Pancreas (tissue), 10 donors: Measurements from ENCODE around the gene MRPS35. TPM values are rescaled to one million over a fixed set of nuclear protein-coding genes. Genes with fewer than 3 reads are reported as not detected.

Experiments used
- ATAC-seq, 4 donors: fragments of 200-7000 bp; cut with Tn5 transposase; one replicate each; pipeline versions ENCODE4 v1.8.0 to v1.9.1; 2020; ENCODE audit warnings: mild to moderate bottlenecking in 4 of 4, moderate library complexity in 4 of 4
- DNase-seq, 6 donors: peaks; one replicate each; pipeline ENCODE4 v3.0.0-alpha.2; 2020
- FAIRE-seq: peaks from 2 replicates; lab custom pipeline; 2012; peaks lifted over from hg19 to GRCh38; lab: Jason Lieb, UNC
- H3K27ac ChIP-seq, 4 donors: fragments of 200-600 bp; sonication (generic); 1 replicate in 3 of 4; 2 replicates in 1 of 4; pipeline versions ENCODE4 v1.5.0 to v1.8.0; 2020
- H3K27me3 ChIP-seq, 4 donors: fragments of 200-600 bp; one replicate each; pipeline ENCODE4 v1.8.0; 2021
- H3K36me3 ChIP-seq, 3 donors: fragments of 200-600 bp; sonication (generic) in 1 of 3; one replicate each; pipeline versions ENCODE4 v1.5.0 to v1.8.0; 2020 to 2021
- H3K4me1 ChIP-seq, 3 donors: fragments of 200-600 bp; one replicate each; pipeline ENCODE4 v1.8.0; 2021
- H3K4me3 ChIP-seq, 4 donors: fragments of 200-600 bp; sonication (generic) in 2 of 4; one replicate each; pipeline versions ENCODE4 v1.5.0 to v1.8.0; 2020 to 2021
- H3K9me3 ChIP-seq, 4 donors: fragments of 200-600 bp; one replicate each; pipeline ENCODE4 v1.8.0; 2021
- CTCF ChIP-seq, 4 donors: fragments of 200-600 bp; sonication (generic) in 3 of 4; IDR thresholded peaks; one replicate each; pipeline versions ENCODE4 v1.5.0 to v1.8.0; 2021; ENCODE audit warnings: antibody characterized with exemption in 4 of 4
- WGBS, 2 donors: extraction: QIAGEN DNeasy Blood & Tissue Kit; methylation state at CpG; one replicate each; pipeline ENCODE4 v1.1.7; 2013; 5-methylcytosine and 5-hydroxymethylcytosine counted together
- intact Hi-C, 3 donors: fragments of 100-400 bp; cut with DNase I; formaldehyde crosslinking; loops; one replicate each; pipeline versions ENCODE4 v1.11.1 to v1.14.2; 2022
- polyA plus RNA-seq, 2 donors: library from polyadenylated mRNA; stranded (reverse); fragments of 200-250 nt; gene quantifications; one replicate each; pipeline ENCODE4 v1.2.3, GENCODE V29; 2013
- total RNA-seq, 6 donors: library from RNA; stranded (reverse); fragmentation: NEBNext Ultra II Directional in 4 of 6; extraction: Animal tissue kit (Norgen Biotek cat#: 25700) in 4 of 6; gene quantifications; one replicate each; pipeline versions ENCODE4 v1.2.1 to v1.2.4, GENCODE V29; 2021 to 2023
- donor health status: healthy with polysubstance abuse.
- donor health status: DM: no; HTN: no; CAD: no; lungs with moderate emphysema.
- donor health status: DM: no; HTN: no; CAD: no.
- donor health status: control.
- donor health status: control.
- donor health status: Bipolar disorder and iron deficiency.
- donor health status: DM: yes; HTN: yes; CAD: no.
- donor health status: DM: no; HTN: no; CAD: no.
- donor health status: DM: no; HTN: no; CAD: no.
- donor health status: DM: yes; HTN: yes; CAD: no.

Gene MRPS35
- total and polyA plus RNA-seq, 8 donors = 8.2 to 21.4 (median 14.9) TPM

GRCh38 chr12:27685274-27685673, 25.4 kb upstream of the MRPS35 start:
- TF ChIP-seq CTCF (IDR thresholded peaks at IDR 0.05) = no peak
- WGBS, 2 donors = 68 to 72% methylated on average over 2 of the region's 2 CpGs
- ATAC-seq = no peak

GRCh38 chr12:27686147-27686546, 24.5 kb upstream of the MRPS35 start:
- FAIRE-seq (no peak), ATAC-seq (no peak), DNase-seq (no peak)
- Histone ChIP-seq H3K27me3 (no peaks in the 10 kb centered on the region), H3K4me1 (no peaks in the 10 kb centered on the region), H3K4me3 (no peak overlapping the region), H3K36me3 (peaks cover 0 to 36% (median 4%) of the 10 kb centered on the region in 3 donors), H3K27ac (no peak overlapping the region), H3K9me3 (no peaks in the 10 kb centered on the region)
- intact Hi-C loops = no loop called here
- TF ChIP-seq CTCF (IDR thresholded peaks at IDR 0.05) = no peak

More at GRCh38 chr12:27685274-27685673, 25.4 kb upstream of the MRPS35 start:
- H3K36me3 ChIP-seq = peaks cover 0 to 35% (median 4%) of the 10 kb centered on the region in 3 donors
- no peak overlapping the region for H3K4me3 ChIP-seq
- DNase-seq = no peak
- H3K27me3 ChIP-seq = no peaks in the 10 kb centered on the region
- intact Hi-C loops = no loop called here
- H3K27ac ChIP-seq = no peak overlapping the region
- no peak for FAIRE-seq
- no peaks in the 10 kb centered on the region for H3K9me3 ChIP-seq
- no peaks in the 10 kb centered on the region for H3K4me1 ChIP-seq

GRCh38 chr12:27688671-27689070, 22.0 kb upstream of the MRPS35 start:
- no peak overlapping the region for H3K4me3 ChIP-seq
- FAIRE-seq (no peak), DNase-seq (no peak), ATAC-seq (no peak)
- no peaks in the 10 kb centered on the region for H3K4me1 ChIP-seq
- no peaks in the 10 kb centered on the region for H3K27me3 ChIP-seq
- no peak overlapping the region for H3K27ac ChIP-seq
- H3K36me3 ChIP-seq = peaks cover 0 to 49% (median 11%) of the 10 kb centered on the region in 3 donors
- WGBS, 2 donors = 64 to 68% methylated on average over 3 of the region's 3 CpGs
- intact Hi-C loops = no loop called here
- no peaks in the 10 kb centered on the region for H3K9me3 ChIP-seq
- no peak for TF ChIP-seq CTCF (IDR thresholded peaks at IDR 0.05)

- H3K36me3 ChIP-seq = peaks cover 0 to 51% (median 11%) of the 10 kb centered on the region in 3 donors
- H3K4me3 ChIP-seq = no peak overlapping the region
- 91 to 94% methylated on average over 13 of the region's 13 CpGs for WGBS, 2 donors
Measured at GRCh38 chr12:27689558-27690180, 21.0 kb upstream of the MRPS35 start.

More at GRCh38 chr12:27689558-27690180, 21.0 kb upstream of the MRPS35 start:
- DNase-seq (no peak), ATAC-seq (no peak), FAIRE-seq (no peak)
- Histone ChIP-seq H3K27ac (no peak overlapping the region), H3K9me3 (no peaks in the 10 kb centered on the region), H3K27me3 (no peaks in the 10 kb centered on the region), H3K4me1 (no peaks in the 10 kb centered on the region)
- intact Hi-C loops = no loop called here
- TF ChIP-seq CTCF (IDR thresholded peaks at IDR 0.05) = no peak
